GM10248 (cell line): Measurements from ENCODE around the gene KLHDC7B.
"Not testable (repeated sequence)": the region's sequence is repeated elsewhere in the genome, so short reads cannot be mapped to it uniquely, and the experiment has no call there.

Source experiments
- CTCF ChIA-PET: fragments of 300-600 bp; sonication (Branson Sonifier 250); formaldehyde crosslinking; extraction: SDS; loops from one replicate; lab custom pipeline; 2021; ENCODE audit warnings: antibody characterized with exemption; lab: Yijun Ruan, JAX
- POLR2A ChIA-PET: fragments of 350-650 bp; sonication (Branson Sonifier 250); formaldehyde crosslinking; extraction: SDS; loops from one replicate; lab custom pipeline; 2020; ENCODE audit warnings: antibody characterized with exemption; lab: Yijun Ruan, JAX
- DNase-seq: peaks from one replicate; pipeline ENCODE4 v3.0.0; 2012; ENCODE audit errors: extremely low spot score
- CTCF ChIP-seq: IDR thresholded peaks from 2 replicates; pipeline ENCODE4 v1.5.1; 2012; ENCODE audit warnings: mild to moderate bottlenecking, low read depth; ENCODE audit errors: extremely low read depth, missing control alignments, control extremely low read depth

Gene KLHDC7B

DNA sequence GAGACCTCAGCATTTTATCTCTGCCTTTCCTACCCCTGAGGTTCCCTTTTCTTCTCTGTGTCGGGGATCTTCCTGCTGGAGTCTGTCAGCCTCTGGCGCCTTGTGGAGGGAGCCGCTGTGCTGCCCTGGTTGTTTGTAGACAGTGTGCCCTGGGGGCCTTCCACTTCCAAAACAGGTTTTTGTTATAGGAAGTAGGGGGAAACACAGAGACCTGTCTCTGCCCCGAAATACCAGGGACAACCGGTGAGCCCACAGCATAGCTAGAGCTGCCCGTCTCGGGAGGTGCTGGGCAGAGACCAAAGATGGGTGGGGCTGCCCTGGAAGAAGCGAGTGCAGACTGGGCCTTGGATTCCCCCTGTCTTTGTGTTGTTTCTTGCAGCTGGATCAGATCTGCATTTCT is 29.6 kb upstream of the KLHDC7B start:
- no peak for DNase-seq
- ChIA-PET CTCF (interaction anchor here (4.4 kb wide), 1 partner anchor 9 kb away, joined by 24 read pairs; the partner anchor contains the start of gene SCO2), POLR2A (no interaction called here)
- TF ChIP-seq CTCF: no peak

DNA sequence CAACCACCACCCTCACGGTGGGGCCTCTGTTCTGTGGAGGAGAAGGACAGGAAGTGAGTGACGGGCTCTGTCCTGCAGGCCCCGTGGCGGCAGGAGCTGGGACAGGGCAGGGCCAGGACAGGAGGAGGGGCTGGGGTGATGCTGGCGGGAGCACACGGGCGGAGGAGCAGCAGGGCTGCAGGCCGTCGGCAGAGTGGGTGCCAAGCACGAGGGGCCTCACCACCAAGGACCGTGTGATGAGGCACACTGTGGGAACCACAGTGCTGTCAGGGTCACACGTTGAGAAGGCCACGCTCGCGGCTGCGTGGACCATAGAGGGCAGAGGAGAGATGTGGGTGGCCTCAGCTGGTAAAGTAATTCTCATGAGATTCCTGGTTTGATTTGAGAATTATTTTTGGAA is 28.8 kb upstream of the KLHDC7B start:
- no peak for TF ChIP-seq CTCF
- DNase-seq: no peak
- POLR2A ChIA-PET: interaction anchor here (0.8 to 1.4 kb wide), 2 partner anchors 9 kb away, joined by 3 to 4 read pairs; partner anchors contain the start of genes LMF2, NCAPH2 and SCO2
- CTCF ChIA-PET: interaction anchor here (0.8 to 4.4 kb wide), 2 partner anchors 8 to 9 kb away, joined by 3 to 24 read pairs; partner anchors contain the start of genes LMF2 and SCO2

DNA sequence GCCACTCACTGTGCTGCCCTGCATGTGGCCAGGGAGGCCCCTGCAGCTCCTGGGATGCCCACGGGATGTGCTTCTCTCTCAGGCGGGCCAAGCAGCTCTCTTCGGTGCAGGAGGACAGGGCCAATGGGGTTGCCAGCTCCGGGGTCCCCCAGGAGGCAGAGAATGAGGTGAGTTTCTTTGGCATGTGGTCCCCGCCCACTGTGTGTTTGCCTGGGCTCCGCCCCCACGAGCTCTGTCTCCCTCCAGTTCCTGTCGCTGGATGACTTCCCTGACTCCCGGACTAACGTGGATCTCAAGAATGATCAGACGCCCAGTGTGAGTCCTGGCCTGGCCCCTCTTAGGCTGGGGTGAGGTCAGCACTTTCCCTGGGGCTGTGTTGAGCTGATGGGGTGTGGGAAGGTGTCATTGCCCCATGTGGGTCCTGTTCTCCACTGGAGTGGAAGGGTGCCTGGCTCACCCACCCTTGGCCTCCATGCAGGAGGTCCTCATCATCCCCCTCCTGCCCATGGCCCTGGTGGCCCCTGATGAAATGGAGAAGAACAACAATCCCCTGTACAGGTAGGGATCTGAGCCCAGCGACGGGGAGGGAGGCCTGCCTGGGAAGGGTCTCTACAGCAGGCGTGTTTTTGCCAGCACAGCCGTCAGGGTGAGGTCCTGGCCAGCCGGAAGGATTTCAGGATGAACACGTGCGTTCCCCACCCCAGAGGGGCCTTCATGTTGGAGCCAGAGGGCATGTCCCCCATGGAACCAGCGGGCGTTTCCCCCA is 28.0 kb upstream of the KLHDC7B start:
- POLR2A ChIA-PET: interaction anchor here (0.8 to 1.4 kb wide), 2 partner anchors 8 to 10 kb away, joined by 3 to 4 read pairs; partner anchors contain the start of genes LMF2, NCAPH2 and SCO2
- no peak for DNase-seq
- no peak for TF ChIP-seq CTCF
- CTCF ChIA-PET: interaction anchor here (0.8 to 4.4 kb wide), 4 partner anchors 8 to 46 kb away, joined by 3 to 24 read pairs (median 4); partner anchors contain the start of genes LMF2, SCO2 and SYCE3

DNA sequence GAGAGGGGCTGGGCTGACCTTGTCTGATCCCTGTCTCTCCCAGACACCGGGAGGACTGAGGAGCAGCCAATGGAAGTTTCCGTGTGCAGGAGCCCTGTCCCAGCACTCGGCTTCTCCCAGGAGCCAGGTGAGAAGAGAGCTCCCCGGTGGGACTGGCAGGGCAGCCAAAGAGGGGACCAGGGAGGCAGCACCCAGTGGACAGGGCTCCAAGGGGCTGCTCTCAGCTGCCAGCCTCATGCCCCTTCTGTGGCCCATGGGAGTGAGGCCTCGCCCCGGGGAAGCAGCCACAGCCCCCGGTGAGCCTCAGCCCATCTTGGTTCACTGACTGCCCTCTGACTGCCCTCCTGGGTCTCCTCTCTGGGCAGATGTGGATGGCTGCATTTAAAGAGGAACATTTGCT is 27.1 kb upstream of the KLHDC7B start:
- ChIA-PET CTCF (interaction anchor here (0.9 to 1.5 kb wide), 3 partner anchors 10 to 102 kb away, joined by 3 to 4 read pairs (median 3); partner anchors contain the start of gene SYCE3), POLR2A (interaction anchor here (0.5 to 1.4 kb wide), 3 partner anchors 10 to 23 kb away, joined by 4 to 5 read pairs (median 4); partner anchors contain the start of genes LMF2 and NCAPH2)
- no peak for DNase-seq
- TF ChIP-seq CTCF: no peak

GRCh38 chr22:50519151-50519550 is 26.5 kb upstream of the KLHDC7B start:
- TF ChIP-seq CTCF: no peak
- no peak for DNase-seq
- ChIA-PET POLR2A (interaction anchor here (0.5 to 1.1 kb wide), 2 partner anchors 11 to 24 kb away, joined by 4 to 5 read pairs; no protein-coding TSS in a partner anchor), CTCF (interaction anchor here (0.9 to 1.5 kb wide), 3 partner anchors 10 to 102 kb away, joined by 3 to 4 read pairs (median 3); partner anchors contain the start of gene SYCE3)

- CTCF ChIA-PET, POLR2A ChIA-PET, DNase-seq: not testable (repeated sequence)
These were observed 25.5 kb upstream of the KLHDC7B start for GRCh38 chr22:50520184-50520583.
